ENCODE measurements around the gene ARFGEF2. TPM values are rescaled to one million over a fixed set of nuclear protein-coding genes. Genes with fewer than 3 reads are reported as not detected.

The ARFGEF2 gene
- total RNA-seq, 1 experiment from 2014 or later, result 20.9 TPM

DNA sequence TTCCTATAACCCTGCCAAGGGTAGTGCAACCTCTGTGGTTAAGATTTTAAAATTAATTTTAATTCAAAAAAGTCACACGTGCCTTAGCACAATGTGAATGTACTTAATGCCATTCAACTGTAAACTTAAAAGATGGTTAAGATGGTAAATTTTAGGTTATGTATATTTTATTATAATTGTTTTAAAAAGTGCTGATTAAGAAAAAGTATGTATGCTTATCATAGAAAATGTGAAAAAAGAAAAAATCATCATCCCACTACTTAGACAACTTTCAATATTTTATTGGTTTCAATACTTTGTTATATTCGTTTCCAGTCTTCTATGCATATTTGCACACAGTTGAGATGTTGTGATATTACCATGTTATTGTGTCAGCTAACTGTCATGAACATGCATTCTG, 18.7 kb downstream of the ARFGEF2 start (continued):
- TF ChIP-seq, protein P1, sequence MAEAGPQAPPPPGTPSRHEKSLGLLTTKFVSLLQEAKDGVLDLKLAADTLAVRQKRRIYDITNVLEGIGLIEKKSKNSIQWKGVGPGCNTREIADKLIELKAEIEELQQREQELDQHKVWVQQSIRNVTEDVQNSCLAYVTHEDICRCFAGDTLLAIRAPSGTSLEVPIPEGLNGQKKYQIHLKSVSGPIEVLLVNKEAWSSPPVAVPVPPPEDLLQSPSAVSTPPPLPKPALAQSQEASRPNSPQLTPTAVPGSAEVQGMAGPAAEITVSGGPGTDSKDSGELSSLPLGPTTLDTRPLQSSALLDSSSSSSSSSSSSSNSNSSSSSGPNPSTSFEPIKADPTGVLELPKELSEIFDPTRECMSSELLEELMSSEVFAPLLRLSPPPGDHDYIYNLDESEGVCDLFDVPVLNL (CRISPR knock-in tag; IDR thresholded peaks at IDR 0.05; ENCODE audit: borderline replicate concordance, low read depth), result no peak
- TF ChIP-seq NR2C2 (CRISPR knock-in tag; IDR thresholded peaks at IDR 0.05) (no peak), CBFB (CRISPR knock-in tag; IDR thresholded peaks at IDR 0.05; ENCODE audit: low read depth) (no peak), NR3C1 (CRISPR knock-in tag; conservative IDR thresholded peaks at IDR 0.05; ENCODE audit: low read depth) (no peak), TP53 (CRISPR knock-in tag; IDR thresholded peaks at IDR 0.05) (no peak), USF1 (CRISPR knock-in tag; IDR thresholded peaks at IDR 0.05) (no peak), ZNF416 (CRISPR knock-in tag; IDR thresholded peaks at IDR 0.05) (no peak), ZNF219 (CRISPR knock-in tag; IDR thresholded peaks at IDR 0.05; ENCODE audit: borderline replicate concordance) (no peak), ZNF138 (CRISPR knock-in tag; conservative IDR thresholded peaks at IDR 0.05) (no peak), RELA (CRISPR knock-in tag; IDR thresholded peaks at IDR 0.05; ENCODE audit: borderline replicate concordance) (no peak)
- TF ChIP-seq, protein P2, sequence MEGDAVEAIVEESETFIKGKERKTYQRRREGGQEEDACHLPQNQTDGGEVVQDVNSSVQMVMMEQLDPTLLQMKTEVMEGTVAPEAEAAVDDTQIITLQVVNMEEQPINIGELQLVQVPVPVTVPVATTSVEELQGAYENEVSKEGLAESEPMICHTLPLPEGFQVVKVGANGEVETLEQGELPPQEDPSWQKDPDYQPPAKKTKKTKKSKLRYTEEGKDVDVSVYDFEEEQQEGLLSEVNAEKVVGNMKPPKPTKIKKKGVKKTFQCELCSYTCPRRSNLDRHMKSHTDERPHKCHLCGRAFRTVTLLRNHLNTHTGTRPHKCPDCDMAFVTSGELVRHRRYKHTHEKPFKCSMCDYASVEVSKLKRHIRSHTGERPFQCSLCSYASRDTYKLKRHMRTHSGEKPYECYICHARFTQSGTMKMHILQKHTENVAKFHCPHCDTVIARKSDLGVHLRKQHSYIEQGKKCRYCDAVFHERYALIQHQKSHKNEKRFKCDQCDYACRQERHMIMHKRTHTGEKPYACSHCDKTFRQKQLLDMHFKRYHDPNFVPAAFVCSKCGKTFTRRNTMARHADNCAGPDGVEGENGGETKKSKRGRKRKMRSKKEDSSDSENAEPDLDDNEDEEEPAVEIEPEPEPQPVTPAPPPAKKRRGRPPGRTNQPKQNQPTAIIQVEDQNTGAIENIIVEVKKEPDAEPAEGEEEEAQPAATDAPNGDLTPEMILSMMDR (IDR thresholded peaks at IDR 0.05), result no peak
- TF ChIP-seq, protein P3, sequence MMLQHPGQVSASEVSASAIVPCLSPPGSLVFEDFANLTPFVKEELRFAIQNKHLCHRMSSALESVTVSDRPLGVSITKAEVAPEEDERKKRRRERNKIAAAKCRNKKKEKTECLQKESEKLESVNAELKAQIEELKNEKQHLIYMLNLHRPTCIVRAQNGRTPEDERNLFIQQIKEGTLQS (CRISPR knock-in tag; conservative IDR thresholded peaks at IDR 0.05), result no peak

- CTCF ChIA-PET, result no interaction called here
- TF ChIP-seq, protein P4, sequence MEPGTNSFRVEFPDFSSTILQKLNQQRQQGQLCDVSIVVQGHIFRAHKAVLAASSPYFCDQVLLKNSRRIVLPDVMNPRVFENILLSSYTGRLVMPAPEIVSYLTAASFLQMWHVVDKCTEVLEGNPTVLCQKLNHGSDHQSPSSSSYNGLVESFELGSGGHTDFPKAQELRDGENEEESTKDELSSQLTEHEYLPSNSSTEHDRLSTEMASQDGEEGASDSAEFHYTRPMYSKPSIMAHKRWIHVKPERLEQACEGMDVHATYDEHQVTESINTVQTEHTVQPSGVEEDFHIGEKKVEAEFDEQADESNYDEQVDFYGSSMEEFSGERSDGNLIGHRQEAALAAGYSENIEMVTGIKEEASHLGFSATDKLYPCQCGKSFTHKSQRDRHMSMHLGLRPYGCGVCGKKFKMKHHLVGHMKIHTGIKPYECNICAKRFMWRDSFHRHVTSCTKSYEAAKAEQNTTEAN (CRISPR knock-in tag; IDR thresholded peaks at IDR 0.05), result no peak
- no peak for TF ChIP-seq CREB1 (CRISPR knock-in tag; IDR thresholded peaks at IDR 0.05)
- TF ChIP-seq ZNF219 (CRISPR knock-in tag; IDR thresholded peaks at IDR 0.05; ENCODE audit: borderline replicate concordance), result no peak
- TF ChIP-seq, protein P5, sequence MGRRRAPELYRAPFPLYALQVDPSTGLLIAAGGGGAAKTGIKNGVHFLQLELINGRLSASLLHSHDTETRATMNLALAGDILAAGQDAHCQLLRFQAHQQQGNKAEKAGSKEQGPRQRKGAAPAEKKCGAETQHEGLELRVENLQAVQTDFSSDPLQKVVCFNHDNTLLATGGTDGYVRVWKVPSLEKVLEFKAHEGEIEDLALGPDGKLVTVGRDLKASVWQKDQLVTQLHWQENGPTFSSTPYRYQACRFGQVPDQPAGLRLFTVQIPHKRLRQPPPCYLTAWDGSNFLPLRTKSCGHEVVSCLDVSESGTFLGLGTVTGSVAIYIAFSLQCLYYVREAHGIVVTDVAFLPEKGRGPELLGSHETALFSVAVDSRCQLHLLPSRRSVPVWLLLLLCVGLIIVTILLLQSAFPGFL (CRISPR knock-in tag; IDR thresholded peaks at IDR 0.05; ENCODE audit: borderline replicate concordance), result no peak
- no peak for TF ChIP-seq ZMAT4 (CRISPR knock-in tag; IDR thresholded peaks at IDR 0.05)
- no peak for TF ChIP-seq ZBTB21 (CRISPR knock-in tag; IDR thresholded peaks at IDR 0.05; ENCODE audit: borderline replicate concordance)
- TF ChIP-seq ZNF138 (CRISPR knock-in tag; conservative IDR thresholded peaks at IDR 0.05), result no peak
- TF ChIP-seq, protein P2 (IDR thresholded peaks at IDR 0.05), result no peak
- no peak for TF ChIP-seq ATF6 (CRISPR knock-in tag; IDR thresholded peaks at IDR 0.05)
- TF ChIP-seq, protein P1 (CRISPR knock-in tag; IDR thresholded peaks at IDR 0.05; ENCODE audit: borderline replicate concordance, low read depth), result no peak
Observed at GRCh38 chr20:48941467-48941866, 20.0 kb downstream of the ARFGEF2 start.

More at GRCh38 chr20:48941467-48941866, 20.0 kb downstream of the ARFGEF2 start:
- no peak overlapping the region for H3K27ac Mint-ChIP-seq
- no peak for DNase-seq (ENCODE audit: low spot score)
- H3K4me1 Mint-ChIP-seq, result peaks cover 2% of the 10 kb centered on the region; the same call in 1 of the 2 replicates
- peaks cover 19% of the 10 kb centered on the region for H3K36me3 Mint-ChIP-seq
- no peak for ATAC-seq
- POLR2A ChIA-PET, result no interaction called here
- no peak overlapping the region for H3K4me3 Mint-ChIP-seq
- peaks cover 4% of the 10 kb centered on the region; the same call in 1 of the 2 replicates for H3K9me3 Mint-ChIP-seq
- no peaks in the 10 kb centered on the region; the same call in 1 of the 2 replicates for H3K27me3 Mint-ChIP-seq (ENCODE audit: low read depth)

Measured in WTC11 (cell line).